Measurements from ENCODE around the gene FAM78A.

- TF ChIP-seq EZH2 (IDR thresholded peaks at IDR 0.05; ENCODE audit: borderline replicate concordance, insufficient read depth, low read length, poor library complexity, severe bottlenecking) (no peak), POLR2AphosphoS5 (IDR thresholded peaks at IDR 0.05) (no peak)
Measured at GRCh38 chr9:131238402-131239021, 37.8 kb downstream of the FAM78A start.
